ENCODE measurements around the gene U2AF2. TPM values are rescaled to one million over a fixed set of nuclear protein-coding genes. Genes with fewer than 3 reads are reported as not detected.

Gene U2AF2
- total RNA-seq, 4 donors from 2014 or later, result 80.4 to 122 (median 104) TPM

- WGBS, result 0% methylated on average over 7 of the region's 87 CpGs
- peak within 1 kb of the TSS; percentile 74 to 97 (median 86) for H3K4me3 ChIP-seq
- no peaks in the 10 kb centered on the region for H3K27me3 ChIP-seq
- H3K4me1 ChIP-seq, result peaks cover 36 to 73% (median 61%) of the 10 kb centered on the region in 4 donors
- peaks cover 0 to 43% (median 20%) of the 10 kb centered on the region in 4 donors for H3K36me3 ChIP-seq
- no peak for TF ChIP-seq EP300 (IDR thresholded peaks at IDR 0.05)
- peak in 1 of 3 experiments; percentile 6 for TF ChIP-seq CTCF (IDR thresholded peaks at IDR 0.05)
- no peak for TF ChIP-seq POLR2A (IDR thresholded peaks at IDR 0.05; ENCODE audit: low read depth)
- peak; percentile 7 to 53 for TF ChIP-seq POLR2AphosphoS5 (IDR thresholded peaks at IDR 0.05)
- peak within 1 kb of the TSS; percentile 83 to 94 (median 86) for H3K27ac ChIP-seq (replicated peaks in 1 of 4)
- DNase-seq (ENCODE audit: extremely low spot score), result no peak
- intact Hi-C loops (cut with DNase I), result no loop called here
- H3K9me3 ChIP-seq, result no peaks in the 10 kb centered on the region
Observed at GRCh38 chr19:55647732-55648584, 6.9 kb upstream of the U2AF2 start, which contains the start of gene CCDC106. CCDC106 (plus strand) TSS chr19:55648212; CDS start chr19:55649047, 835 bp downstream.

- H3K4me1 ChIP-seq, result peaks cover 38 to 72% (median 63%) of the 10 kb centered on the region in 4 donors
Observed at GRCh38 chr19:55648585-55649267, 6.1 kb upstream of the U2AF2 start.

GRCh38 chr19:55649268-55650125, 5.3 kb upstream of the U2AF2 start:
- intact Hi-C loops (cut with DNase I), result loop anchor here (10.0 kb wide), 1 partner anchor 535 kb away; the partner anchor contains the start of gene PPP1R12C
- no peak for DNase-seq (ENCODE audit: extremely low spot score)
- H3K4me3 ChIP-seq, result peak overlapping the region; percentile 74 to 97 (median 86)
- no peaks in the 10 kb centered on the region for H3K9me3 ChIP-seq
- WGBS, result 77% methylated on average over 17 of the region's 17 CpGs
- H3K36me3 ChIP-seq, result peaks cover 0 to 42% (median 19%) of the 10 kb centered on the region in 4 donors
- no peaks in the 10 kb centered on the region for H3K27me3 ChIP-seq
- TF ChIP-seq EP300 (IDR thresholded peaks at IDR 0.05) (no peak), POLR2AphosphoS5 (IDR thresholded peaks at IDR 0.05) (no peak), CTCF (IDR thresholded peaks at IDR 0.05) (no peak), POLR2A (IDR thresholded peaks at IDR 0.05; ENCODE audit: low read depth) (no peak)
- peak overlapping the region; percentile 83 to 94 (median 86) for H3K27ac ChIP-seq (replicated peaks in 1 of 4)
- peaks cover 34 to 64% (median 55%) of the 10 kb centered on the region in 4 donors for H3K4me1 ChIP-seq

More at GRCh38 chr19:55648585-55649267, 6.1 kb upstream of the U2AF2 start:
- H3K9me3 ChIP-seq, result no peaks in the 10 kb centered on the region
- intact Hi-C loops (cut with DNase I), result no loop called here
- H3K4me3 ChIP-seq, result peak overlapping the region; percentile 74 to 97 (median 86)
- H3K27ac ChIP-seq (replicated peaks in 1 of 4), result peak overlapping the region; percentile 83 to 94 (median 86)
- 22% methylated on average over 11 of the region's 25 CpGs for whole genome bisulfite sequencing
- H3K27me3 ChIP-seq, result no peaks in the 10 kb centered on the region
- DNase-seq (ENCODE audit: extremely low spot score), result no peak
- H3K36me3 ChIP-seq, result peaks cover 0 to 43% (median 20%) of the 10 kb centered on the region in 4 donors
- no peak for TF ChIP-seq POLR2AphosphoS5 (IDR thresholded peaks at IDR 0.05)
- TF ChIP-seq POLR2A (IDR thresholded peaks at IDR 0.05; ENCODE audit: low read depth), result no peak
- no peak for TF ChIP-seq EP300 (IDR thresholded peaks at IDR 0.05)
- no peak for TF ChIP-seq CTCF (IDR thresholded peaks at IDR 0.05)

DNA sequence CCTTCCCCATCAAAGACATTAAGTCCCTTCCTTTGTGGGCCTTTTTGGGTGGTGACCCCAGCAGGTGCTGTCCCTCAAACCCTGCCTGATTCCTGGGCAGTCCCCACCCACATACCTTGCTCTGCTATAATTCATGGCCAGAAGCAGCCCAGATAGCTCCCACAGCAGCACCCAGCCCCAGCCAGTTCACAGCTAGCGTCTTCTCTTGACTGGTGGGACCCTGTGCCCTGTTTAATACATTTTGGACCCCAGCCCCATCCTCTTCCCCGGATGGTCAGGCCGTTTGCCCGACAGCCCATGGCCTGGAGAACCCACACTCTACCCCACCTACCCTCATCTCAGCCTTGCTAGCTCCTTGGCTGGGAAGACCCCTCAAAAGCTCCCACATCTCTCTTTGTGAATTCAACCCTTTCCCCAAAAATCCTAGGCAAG, 4.7 kb upstream of the U2AF2 start:
- WGBS, result 90% methylated on average over 4 of the region's 4 CpGs

More for the DNA sequence above, 4.7 kb upstream of the U2AF2 start:
- no peaks in the 10 kb centered on the region for H3K27me3 ChIP-seq
- no peak for DNase-seq (ENCODE audit: extremely low spot score)
- H3K4me1 ChIP-seq, result peaks cover 30 to 58% (median 49%) of the 10 kb centered on the region in 4 donors
- no peaks in the 10 kb centered on the region for H3K9me3 ChIP-seq
- H3K4me3 ChIP-seq, result no peak overlapping the region
- H3K36me3 ChIP-seq, result peaks cover 0 to 36% (median 13%) of the 10 kb centered on the region in 4 donors
- no peak overlapping the region for H3K27ac ChIP-seq (replicated peaks in 1 of 4)
- intact Hi-C loops (cut with DNase I), result loop anchor here (10.0 kb wide), 1 partner anchor 535 kb away; the partner anchor contains the start of gene PPP1R12C
- TF ChIP-seq CTCF (IDR thresholded peaks at IDR 0.05) (no peak), POLR2A (IDR thresholded peaks at IDR 0.05; ENCODE audit: low read depth) (no peak), EP300 (IDR thresholded peaks at IDR 0.05) (no peak), POLR2AphosphoS5 (IDR thresholded peaks at IDR 0.05) (no peak)
